Right lobe of liver (tissue), 4 donors: ENCODE measurements around the gene PHF3.

Source experiments
- POLR2A ChIP-seq: fragments of 450-650 bp; IDR thresholded peaks from one replicate; pipeline ENCODE4 v1.6.1; 2017; ENCODE audit warnings: antibody characterized with exemption, mild to moderate bottlenecking
- TF ChIP-seq, protein P1 (sequence below), 4 donors: fragments of 200-600 bp in 3 of 4; fragments of 450-650 bp in 1 of 4; IDR thresholded peaks; one replicate each; pipeline versions ENCODE4 v1.5.1 to v1.8.0; 2016 to 2022; ENCODE audit warnings: antibody characterized with exemption in 4 of 4, mild to moderate bottlenecking in 2 of 4
- donor health status: DM: no; HTN: no; CAD: no.
- donor health status: DM: no; HTN: no; CAD: no.
- donor health status: DM: no; HTN: yes; CAD: no.

DNA sequence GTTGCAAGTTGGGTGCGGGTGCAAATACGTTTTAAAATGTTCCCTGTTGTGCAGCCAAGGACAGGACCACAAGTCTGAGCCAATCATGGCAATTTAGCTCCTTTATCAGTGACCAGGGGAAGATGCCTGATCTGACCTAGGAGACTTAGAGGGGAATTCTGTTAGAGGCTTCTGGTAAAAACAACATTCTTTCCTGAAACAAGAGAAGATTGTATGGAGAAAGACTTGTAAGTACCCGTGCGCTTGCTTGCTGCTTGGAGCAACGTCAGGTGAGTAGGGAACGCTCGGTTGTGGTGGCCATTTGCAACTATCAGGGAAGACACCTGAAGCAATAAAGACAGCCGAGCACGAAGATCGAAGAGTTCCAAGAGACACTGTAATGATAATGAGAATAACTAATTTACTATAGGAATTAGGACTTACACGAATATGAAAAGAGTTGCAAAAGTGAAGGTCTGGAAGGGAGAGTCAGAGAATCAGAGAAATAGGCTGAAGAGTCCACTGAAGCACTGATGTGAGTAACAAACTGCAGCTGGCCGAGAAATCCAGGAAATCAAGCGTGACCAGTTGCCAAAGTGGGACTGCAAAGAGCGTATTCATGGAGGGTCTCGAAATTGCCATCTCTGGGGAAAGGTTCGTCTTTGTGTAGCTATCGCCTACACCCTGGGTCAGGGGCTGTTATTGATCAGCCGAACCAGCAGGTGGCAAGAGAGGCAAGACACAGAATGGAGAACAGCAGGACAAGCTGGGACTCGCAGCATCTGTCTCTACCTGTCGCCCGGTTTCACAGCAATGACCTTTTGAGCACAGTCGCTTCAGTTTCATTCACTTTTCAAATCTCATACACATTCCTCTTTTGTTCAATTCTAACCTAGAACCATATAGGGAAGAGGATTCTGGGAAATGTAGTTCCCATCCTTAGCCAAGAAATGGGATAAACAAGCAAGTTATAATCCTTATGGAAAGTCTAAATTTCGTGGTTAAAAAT, 37.3 kb upstream of the PHF3 start:
- TF ChIP-seq, protein P1, sequence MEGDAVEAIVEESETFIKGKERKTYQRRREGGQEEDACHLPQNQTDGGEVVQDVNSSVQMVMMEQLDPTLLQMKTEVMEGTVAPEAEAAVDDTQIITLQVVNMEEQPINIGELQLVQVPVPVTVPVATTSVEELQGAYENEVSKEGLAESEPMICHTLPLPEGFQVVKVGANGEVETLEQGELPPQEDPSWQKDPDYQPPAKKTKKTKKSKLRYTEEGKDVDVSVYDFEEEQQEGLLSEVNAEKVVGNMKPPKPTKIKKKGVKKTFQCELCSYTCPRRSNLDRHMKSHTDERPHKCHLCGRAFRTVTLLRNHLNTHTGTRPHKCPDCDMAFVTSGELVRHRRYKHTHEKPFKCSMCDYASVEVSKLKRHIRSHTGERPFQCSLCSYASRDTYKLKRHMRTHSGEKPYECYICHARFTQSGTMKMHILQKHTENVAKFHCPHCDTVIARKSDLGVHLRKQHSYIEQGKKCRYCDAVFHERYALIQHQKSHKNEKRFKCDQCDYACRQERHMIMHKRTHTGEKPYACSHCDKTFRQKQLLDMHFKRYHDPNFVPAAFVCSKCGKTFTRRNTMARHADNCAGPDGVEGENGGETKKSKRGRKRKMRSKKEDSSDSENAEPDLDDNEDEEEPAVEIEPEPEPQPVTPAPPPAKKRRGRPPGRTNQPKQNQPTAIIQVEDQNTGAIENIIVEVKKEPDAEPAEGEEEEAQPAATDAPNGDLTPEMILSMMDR (IDR thresholded peaks at IDR 0.05): peak; percentile 85 to 89 (median 88)
- no peak for TF ChIP-seq POLR2A
